PFSK-1 (cell line): Measurements from ENCODE around the gene ETHE1.

ENCODE experiments used
- FOXP2 ChIP-seq: optimal IDR thresholded peaks from 2 replicates; pipeline ENCODE3; 2011; ENCODE audit warnings: borderline replicate concordance, control low read depth, inconsistent platforms; ENCODE audit not compliant: insufficient read depth; ENCODE audit errors: extremely low read length, extremely low read depth
- POLR2AphosphoS5 ChIP-seq: IDR thresholded peaks from 2 replicates; pipeline ENCODE4 v1.6.1; 2012; ENCODE audit warnings: low read depth, mild to moderate bottlenecking, control low read depth, low read length, moderate library complexity
- REST ChIP-seq, 2 experiments: IDR thresholded peaks; 2 replicates each; pipeline versions ENCODE4 v1.6.1 to v1.8.0; 2011 to 2012; ENCODE audit warnings: low read depth in 2 of 2, low read length in 2 of 2, control low read depth in 1 of 2, inconsistent platforms in 1 of 2, mild to moderate bottlenecking in 1 of 2, moderate library complexity in 1 of 2; ENCODE audit not compliant: insufficient read depth in 1 of 2
- SIN3A ChIP-seq: IDR thresholded peaks from 2 replicates; pipeline ENCODE4 v1.6.1; 2012; ENCODE audit warnings: mild to moderate bottlenecking, low read length, moderate library complexity, borderline replicate concordance; ENCODE audit not compliant: insufficient read depth
- TAF1 ChIP-seq: IDR thresholded peaks from 2 replicates; pipeline ENCODE4 v1.6.1; 2012; ENCODE audit warnings: low read length, control low read depth, borderline replicate concordance; ENCODE audit not compliant: insufficient read depth

The ETHE1 gene

GRCh38 chr19:43468354-43469159, 58.4 kb downstream of the ETHE1 start:
- TF ChIP-seq REST (IDR thresholded peaks at IDR 0.05; ENCODE audit: insufficient read depth in 1 of 2, low read depth in 2 of 2, low read length in 2 of 2) (no peak), POLR2AphosphoS5 (no peak)

- TF ChIP-seq TAF1 (no peak), SIN3A (no peak), REST (IDR thresholded peaks at IDR 0.05; ENCODE audit: insufficient read depth in 1 of 2, low read depth in 2 of 2, low read length in 2 of 2) (no peak), FOXP2 (no peak), POLR2AphosphoS5 (no peak)
Observed at GRCh38 chr19:43467730-43468129, 59.3 kb downstream of the ETHE1 start.

GRCh38 chr19:43467276-43467675, 59.7 kb downstream of the ETHE1 start:
- TF ChIP-seq TAF1 = no peak
- no peak for TF ChIP-seq SIN3A
- TF ChIP-seq POLR2AphosphoS5 = no peak
- TF ChIP-seq REST (IDR thresholded peaks at IDR 0.05; ENCODE audit: insufficient read depth in 1 of 2, low read depth in 2 of 2, low read length in 2 of 2) = no peak
- no peak for TF ChIP-seq FOXP2

- TF ChIP-seq TAF1 (no peak), SIN3A (no peak), POLR2AphosphoS5 (no peak), FOXP2 (no peak), REST (IDR thresholded peaks at IDR 0.05; ENCODE audit: insufficient read depth in 1 of 2, low read depth in 2 of 2, low read length in 2 of 2) (no peak)
Observed at GRCh38 chr19:43466793-43467192, 60.2 kb downstream of the ETHE1 start.

GRCh38 chr19:43465468-43466120, 61.4 kb downstream of the ETHE1 start, which contains the start of gene LYPD3:
Gene LYPD3, minus strand, starts transcription at chr19:43465608. Its CDS starts 37 bp downstream, at chr19:43465571.
- TF ChIP-seq REST (IDR thresholded peaks at IDR 0.05; ENCODE audit: insufficient read depth in 1 of 2, low read depth in 2 of 2, low read length in 2 of 2) = no peak
- no peak for TF ChIP-seq FOXP2
- TF ChIP-seq SIN3A = no peak
- TF ChIP-seq TAF1 = no peak
- no peak for TF ChIP-seq POLR2AphosphoS5
